ENCODE data around the gene AFAP1.

Gene AFAP1

GRCh38 chr4:7712021-7712671 is 227.5 kb downstream of the AFAP1 start:
- no peak for TF ChIP-seq Cebpa-rat (IDR thresholded peaks at IDR 0.05)
- no peaks in the 10 kb centered on the region for H3K27me3 ChIP-seq
- peaks cover 0 to 6% (median 4%) of the 10 kb centered on the region in 11 experiments; a peak in 10 of 22 replicates for H3K9me3 ChIP-seq (replicated peaks in 1 of 11)
- H3K36me3 ChIP-seq, result peaks cover 0 to 5% (median 0%) of the 10 kb centered on the region in 11 experiments; a peak in 3 of 22 replicates
- H4K20me1 ChIP-seq, result peaks cover 0 to 33% (median 0%) of the 10 kb centered on the region in 11 experiments; a peak in 6 of 22 replicates
- peaks cover 28 to 59% (median 42%) of the 10 kb centered on the region in 10 experiments for H3K4me1 ChIP-seq
- no peak overlapping the region for H3K27ac ChIP-seq
- no peak overlapping the region; a peak in 1 of 22 replicates for H3K4me2 ChIP-seq
- no peak overlapping the region for H3K4me3 ChIP-seq
- H3K9ac ChIP-seq, result no peak overlapping the region

GRCh38 chr4:7711307-7711963 is 228.2 kb downstream of the AFAP1 start:
- Histone ChIP-seq H3K9me3 (replicated peaks in 1 of 11) (peaks cover 0 to 6% (median 4%) of the 10 kb centered on the region in 11 experiments; a peak in 10 of 22 replicates), H3K27me3 (no peaks in the 10 kb centered on the region), H4K20me1 (peaks cover 0 to 30% (median 0%) of the 10 kb centered on the region in 11 experiments; a peak in 6 of 22 replicates), H3K4me1 (peaks cover 21 to 53% (median 37%) of the 10 kb centered on the region in 10 experiments), H3K4me3 (no peak overlapping the region), H3K36me3 (peaks cover 0 to 5% (median 0%) of the 10 kb centered on the region in 11 experiments; a peak in 3 of 22 replicates), H3K4me2 (peak overlapping the region in 5 of 11 experiments; percentile 36 to 56 (median 53); a peak in 7 of 22 replicates), H3K9ac (0 out of 22 replicates have a peak overlapping the region, but pooled peaks of 1 of the 11 experiments have one; percentile 4), H3K27ac (no peak overlapping the region)
- no peak for TF ChIP-seq Cebpa-rat (IDR thresholded peaks at IDR 0.05)

GRCh38 chr4:7710576-7711306 is 228.9 kb downstream of the AFAP1 start:
- Histone ChIP-seq H3K4me3 (no peak overlapping the region), H3K4me2 (peak overlapping the region in 7 of 11 experiments; percentile 8 to 56 (median 48); a peak in 12 of 22 replicates), H3K9ac (peak overlapping the region in 2 of 11 experiments; percentile 4 to 5; a peak in 1 of 22 replicates), H3K36me3 (peaks cover 0 to 5% (median 0%) of the 10 kb centered on the region in 11 experiments; a peak in 3 of 22 replicates), H3K27ac (no peak overlapping the region; a peak in 1 of 22 replicates), H3K4me1 (peaks cover 14 to 47% (median 31%) of the 10 kb centered on the region in 10 experiments), H3K9me3 (replicated peaks in 1 of 11) (peaks cover 0 to 6% (median 4%) of the 10 kb centered on the region in 11 experiments; a peak in 10 of 22 replicates), H4K20me1 (peaks cover 0 to 30% (median 0%) of the 10 kb centered on the region in 11 experiments; a peak in 6 of 22 replicates), H3K27me3 (no peaks in the 10 kb centered on the region)
- TF ChIP-seq Cebpa-rat (IDR thresholded peaks at IDR 0.05), result no peak

- Histone ChIP-seq H3K4me3 (no peak overlapping the region), H3K27me3 (no peaks in the 10 kb centered on the region), H4K20me1 (peaks cover 0 to 26% (median 0%) of the 10 kb centered on the region in 11 experiments; a peak in 6 of 22 replicates), H3K4me2 (peak overlapping the region in 3 of 11 experiments; percentile 56 to 68 (median 56); a peak in 2 of 22 replicates), H3K4me1 (peaks cover 13 to 46% (median 31%) of the 10 kb centered on the region in 10 experiments), H3K36me3 (peaks cover 0 to 5% (median 0%) of the 10 kb centered on the region in 11 experiments; a peak in 3 of 22 replicates), H3K27ac (no peak overlapping the region), H3K9me3 (replicated peaks in 1 of 11) (peaks cover 0 to 6% (median 4%) of the 10 kb centered on the region in 11 experiments; a peak in 10 of 22 replicates), H3K9ac (no peak overlapping the region)
- no peak for TF ChIP-seq Cebpa-rat (IDR thresholded peaks at IDR 0.05)
Observed at GRCh38 chr4:7710126-7710525, 229.5 kb downstream of the AFAP1 start.

GRCh38 chr4:7709431-7709830 is 230.2 kb downstream of the AFAP1 start:
- Histone ChIP-seq H3K4me1 (peaks cover 6 to 50% (median 33%) of the 10 kb centered on the region in 10 experiments; a peak in 19 of 20 replicates), H3K4me2 (peak overlapping the region in 9 of 11 experiments; percentile 6 to 81 (median 51); a peak in 13 of 22 replicates)

GRCh38 chr4:7708981-7709380 is 230.7 kb downstream of the AFAP1 start:
- no peak overlapping the region for H3K27ac ChIP-seq
- H3K4me1 ChIP-seq, result peaks cover 6 to 50% (median 35%) of the 10 kb centered on the region in 10 experiments; a peak in 19 of 20 replicates
- H3K27me3 ChIP-seq, result no peaks in the 10 kb centered on the region
- H4K20me1 ChIP-seq, result peaks cover 0 to 23% (median 0%) of the 10 kb centered on the region in 11 experiments; a peak in 6 of 22 replicates
- H3K9me3 ChIP-seq (replicated peaks in 1 of 11), result peaks cover 0 to 2% (median under 1%) of the 10 kb centered on the region in 11 experiments; a peak in 9 of 22 replicates
- H3K4me2 ChIP-seq, result peak overlapping the region in 10 of 11 experiments; percentile 6 to 81 (median 50); a peak in 18 of 22 replicates
- no peak for TF ChIP-seq Cebpa-rat (IDR thresholded peaks at IDR 0.05)
- peaks cover 0 to 2% (median 0%) of the 10 kb centered on the region in 11 experiments; a peak in 3 of 22 replicates for H3K36me3 ChIP-seq
- H3K9ac ChIP-seq, result peak overlapping the region in 2 of 11 experiments; percentile 5 to 52; a peak in 1 of 22 replicates
- H3K4me3 ChIP-seq, result no peak overlapping the region

More at GRCh38 chr4:7709431-7709830, 230.2 kb downstream of the AFAP1 start:
- no peak overlapping the region for H3K4me3 ChIP-seq
- H4K20me1 ChIP-seq, result peaks cover 0 to 23% (median 0%) of the 10 kb centered on the region in 11 experiments; a peak in 6 of 22 replicates
- H3K27ac ChIP-seq, result no peak overlapping the region
- H3K36me3 ChIP-seq, result peaks cover 0 to 5% (median 0%) of the 10 kb centered on the region in 11 experiments; a peak in 3 of 22 replicates
- no peaks in the 10 kb centered on the region for H3K27me3 ChIP-seq
- H3K9me3 ChIP-seq (replicated peaks in 1 of 11), result peaks cover 0 to 6% (median 4%) of the 10 kb centered on the region in 11 experiments; a peak in 10 of 22 replicates
- H3K9ac ChIP-seq, result no peak overlapping the region
- no peak for TF ChIP-seq Cebpa-rat (IDR thresholded peaks at IDR 0.05)

All from BLaER1 treated with 17β-estradiol and CSF1 and Interleukin-3, amounts not matched to agents 10 nM and 100 nM (cell line).